Stimulated activated naive CD8-positive, alpha-beta T cell treated with anti-CD3 and anti-CD28 coated beads, Interleukin-15, Interleukin-2, amounts not matched to agents 100 ng/mL and 50 ng/mL, for 24 hours (primary cell): ENCODE measurements around the gene NSD2.

Source experiments
- H3K27ac Mint-ChIP-seq: one replicate; pipeline ENCODE4 v1.8.0; 2021; ENCODE audit warnings: mild to moderate bottlenecking, mixed read lengths
- H3K27me3 Mint-ChIP-seq: one replicate; pipeline ENCODE4 v1.8.0; 2021; ENCODE audit warnings: mixed read lengths
- H3K36me3 Mint-ChIP-seq: one replicate; pipeline ENCODE4 v1.8.0; 2021; ENCODE audit warnings: low read depth, mixed read lengths
- H3K4me1 Mint-ChIP-seq: one replicate; pipeline ENCODE4 v1.8.0; 2021; ENCODE audit warnings: low read depth, mixed read lengths
- H3K4me3 Mint-ChIP-seq: one replicate; pipeline ENCODE4 v1.8.0; 2021; ENCODE audit warnings: mild to moderate bottlenecking, mixed read lengths
- H3K9me3 Mint-ChIP-seq: one replicate; pipeline ENCODE4 v1.8.0; 2021; ENCODE audit warnings: mixed read lengths

The NSD2 gene

GRCh38 chr4:1870578-1871443 lies at the start of gene NSD2:
Gene NSD2, plus strand, starts transcription at chr4:1871393. Its CDS starts 29,262 bp downstream, at chr4:1900655.
- Mint-ChIP-seq H3K27me3 (no peaks in the 10 kb centered on the region), H3K27ac (peak within 1 kb of the TSS; percentile 95), H3K9me3 (no peaks in the 10 kb centered on the region), H3K36me3 (peaks cover 20% of the 10 kb centered on the region), H3K4me3 (peak within 1 kb of the TSS; percentile 96), H3K4me1 (peaks cover 37% of the 10 kb centered on the region)

- Mint-ChIP-seq H3K36me3 (peaks cover 61% of the 10 kb centered on the region), H3K27ac (no peak overlapping the region), H3K9me3 (no peaks in the 10 kb centered on the region), H3K4me1 (no peaks in the 10 kb centered on the region), H3K4me3 (no peak overlapping the region), H3K27me3 (no peaks in the 10 kb centered on the region)
Measured at GRCh38 chr4:1821679-1822567, 49.3 kb upstream of the NSD2 start.

- Mint-ChIP-seq H3K4me1 (no peaks in the 10 kb centered on the region), H3K27ac (no peak overlapping the region), H3K27me3 (no peaks in the 10 kb centered on the region), H3K9me3 (no peaks in the 10 kb centered on the region), H3K36me3 (peaks cover 53% of the 10 kb centered on the region), H3K4me3 (no peak overlapping the region)
Measured at GRCh38 chr4:1822568-1823544, 48.3 kb upstream of the NSD2 start.

GRCh38 chr4:1823545-1823932 lies 47.7 kb upstream of the NSD2 start:
- Mint-ChIP-seq H3K4me3 (no peak overlapping the region), H3K27me3 (no peaks in the 10 kb centered on the region), H3K27ac (no peak overlapping the region), H3K36me3 (peaks cover 47% of the 10 kb centered on the region), H3K4me1 (no peaks in the 10 kb centered on the region), H3K9me3 (no peaks in the 10 kb centered on the region)

- H3K4me1 Mint-ChIP-seq: no peaks in the 10 kb centered on the region
- no peaks in the 10 kb centered on the region for H3K9me3 Mint-ChIP-seq
- H3K4me3 Mint-ChIP-seq: no peak overlapping the region
- peaks cover 44% of the 10 kb centered on the region for H3K36me3 Mint-ChIP-seq
- H3K27me3 Mint-ChIP-seq: no peaks in the 10 kb centered on the region
- H3K27ac Mint-ChIP-seq: no peak overlapping the region
Measured at GRCh38 chr4:1824746-1825145, 46.4 kb upstream of the NSD2 start.

- H3K9me3 Mint-ChIP-seq: no peaks in the 10 kb centered on the region
- H3K4me3 Mint-ChIP-seq: no peak overlapping the region
- no peaks in the 10 kb centered on the region for H3K4me1 Mint-ChIP-seq
- no peaks in the 10 kb centered on the region for H3K27me3 Mint-ChIP-seq
- H3K27ac Mint-ChIP-seq: no peak overlapping the region
- H3K36me3 Mint-ChIP-seq: peaks cover 44% of the 10 kb centered on the region
Measured at GRCh38 chr4:1825326-1825725, 45.9 kb upstream of the NSD2 start.

- Mint-ChIP-seq H3K27me3 (no peaks in the 10 kb centered on the region), H3K9me3 (no peaks in the 10 kb centered on the region), H3K4me1 (no peaks in the 10 kb centered on the region), H3K36me3 (peaks cover 52% of the 10 kb centered on the region), H3K4me3 (no peak overlapping the region), H3K27ac (no peak overlapping the region)
Measured at GRCh38 chr4:1826531-1827350, 44.5 kb upstream of the NSD2 start.

GRCh38 chr4:1830234-1830633 lies 41.0 kb upstream of the NSD2 start:
- no peak overlapping the region for H3K27ac Mint-ChIP-seq
- no peak overlapping the region for H3K4me3 Mint-ChIP-seq
- H3K27me3 Mint-ChIP-seq: no peaks in the 10 kb centered on the region
- peaks cover 11% of the 10 kb centered on the region for H3K4me1 Mint-ChIP-seq
- no peaks in the 10 kb centered on the region for H3K9me3 Mint-ChIP-seq
- H3K36me3 Mint-ChIP-seq: peaks cover 50% of the 10 kb centered on the region

GRCh38 chr4:1830642-1831228 lies 40.5 kb upstream of the NSD2 start:
- no peaks in the 10 kb centered on the region for H3K27me3 Mint-ChIP-seq
- no peaks in the 10 kb centered on the region for H3K9me3 Mint-ChIP-seq
- no peak overlapping the region for H3K27ac Mint-ChIP-seq
- peaks cover 11% of the 10 kb centered on the region for H3K4me1 Mint-ChIP-seq
- H3K36me3 Mint-ChIP-seq: peaks cover 54% of the 10 kb centered on the region
- no peak overlapping the region for H3K4me3 Mint-ChIP-seq

- Mint-ChIP-seq H3K27ac (peak overlapping the region; percentile 7), H3K9me3 (no peaks in the 10 kb centered on the region), H3K4me1 (peaks cover 11% of the 10 kb centered on the region), H3K27me3 (no peaks in the 10 kb centered on the region), H3K4me3 (no peak overlapping the region), H3K36me3 (peaks cover 54% of the 10 kb centered on the region)
Measured at GRCh38 chr4:1831331-1831730, 39.9 kb upstream of the NSD2 start.

- peaks cover 11% of the 10 kb centered on the region for H3K4me1 Mint-ChIP-seq
- H3K4me3 Mint-ChIP-seq: no peak overlapping the region
- no peak overlapping the region for H3K27ac Mint-ChIP-seq
- peaks cover 57% of the 10 kb centered on the region for H3K36me3 Mint-ChIP-seq
- no peaks in the 10 kb centered on the region for H3K27me3 Mint-ChIP-seq
- H3K9me3 Mint-ChIP-seq: no peaks in the 10 kb centered on the region
Measured at GRCh38 chr4:1832690-1833089, 38.5 kb upstream of the NSD2 start.

GRCh38 chr4:1833307-1834046 lies 37.7 kb upstream of the NSD2 start:
- peaks cover 61% of the 10 kb centered on the region for H3K36me3 Mint-ChIP-seq
- H3K4me3 Mint-ChIP-seq: no peak overlapping the region

More at GRCh38 chr4:1833307-1834046, 37.7 kb upstream of the NSD2 start:
- Mint-ChIP-seq H3K4me1 (peaks cover 11% of the 10 kb centered on the region), H3K27ac (no peak overlapping the region), H3K9me3 (no peaks in the 10 kb centered on the region), H3K27me3 (no peaks in the 10 kb centered on the region)
